Neural cell (in vitro differentiated cells): Measurements from ENCODE around the gene TMEM132C.

Source experiments
- CTCF ChIP-seq: fragments of 450-650 bp; IDR thresholded peaks from 2 replicates; pipeline ENCODE4 v1.5.1; 2014; ENCODE audit warnings: antibody characterized with exemption, mild to moderate bottlenecking, moderate library complexity; ENCODE audit not compliant: poor library complexity, severe bottlenecking
- EP300 ChIP-seq: fragments of 450-650 bp; conservative IDR thresholded peaks from 2 replicates; pipeline ENCODE4 v1.6.1; 2014; ENCODE audit warnings: antibody characterized with exemption, mild to moderate bottlenecking, moderate library complexity; ENCODE audit not compliant: poor library complexity, severe bottlenecking
- EZH2 ChIP-seq: fragments of 200-600, 300-800 bp; shearing (Covaris generic), sonication (generic); IDR thresholded peaks from 2 replicates; pipeline ENCODE4 v1.6.1; 2014; ENCODE audit warnings: antibody characterized with exemption, low read length, borderline replicate concordance, mild to moderate bottlenecking; ENCODE audit not compliant: insufficient read depth, poor library complexity, severe bottlenecking
- MXI1 ChIP-seq: fragments of 450-650 bp; conservative IDR thresholded peaks from 2 replicates; pipeline ENCODE4 v1.6.1; 2014; ENCODE audit warnings: antibody characterized with exemption, mild to moderate bottlenecking; ENCODE audit not compliant: poor library complexity, severe bottlenecking
- POLR2AphosphoS5 ChIP-seq: IDR thresholded peaks from 2 replicates; pipeline ENCODE4 v1.6.1; 2012
- RAD21 ChIP-seq: fragments of 450-650 bp; conservative IDR thresholded peaks from 2 replicates; pipeline ENCODE4 v1.6.1; 2014; ENCODE audit warnings: antibody characterized with exemption, mild to moderate bottlenecking, moderate library complexity
- REST ChIP-seq: IDR thresholded peaks from 2 replicates; pipeline ENCODE4 v1.6.1; 2012; ENCODE audit warnings: borderline replicate concordance

GRCh38 chr12:128258866-128259555, 8.0 kb upstream of the TMEM132C start:
- TF ChIP-seq CTCF = no peak
- no peak for TF ChIP-seq EZH2
- TF ChIP-seq EP300 = no peak
- TF ChIP-seq POLR2AphosphoS5 = no peak
- TF ChIP-seq RAD21 = no peak
- TF ChIP-seq REST = no peak
- no peak for TF ChIP-seq MXI1
